Mammary epithelial cell (primary cell): ENCODE measurements around the gene MRPL42.
"Not testable (repeated sequence)": the region's sequence is repeated elsewhere in the genome, so short reads cannot be mapped to it uniquely, and the experiment has no call there.

Experiments
- CTCF ChIP-seq, 2 donors: IDR thresholded peaks in 1 of 2; conservative IDR thresholded peaks in 1 of 2; 2 replicates each; pipeline ENCODE4 v1.5.1; 2011 to 2012; ENCODE audit warnings: inconsistent platforms in 2 of 2, low read length in 2 of 2, mild to moderate bottlenecking in 2 of 2, control low read depth in 1 of 2, low read depth in 1 of 2; ENCODE audit not compliant: insufficient read depth in 1 of 2; ENCODE audit errors: extremely low read depth in 1 of 2
- EZH2 ChIP-seq: IDR thresholded peaks from 2 replicates; pipeline ENCODE4 v1.6.1; 2012; ENCODE audit warnings: low read length, inconsistent platforms, borderline replicate concordance

GRCh38 chr12:93492808-93493207 lies 25.5 kb downstream of the MRPL42 start:
- not testable (repeated sequence) for TF ChIP-seq CTCF (conservative IDR thresholded peaks at IDR 0.05 in 1 of 2, IDR thresholded peaks at IDR 0.05 in 1 of 2; ENCODE audit: extremely low read depth in 1 of 2, insufficient read depth in 1 of 2, low read depth in 1 of 2, low read length in 2 of 2); EZH2
